Measurements from ENCODE around the gene MVB12B.

GRCh38 chr9:126454795-126455194 lies 128.2 kb downstream of the MVB12B start:
- TF ChIP-seq CTCF (conservative IDR thresholded peaks at IDR 0.05 in 1 of 2, IDR thresholded peaks at IDR 0.05 in 1 of 2; ENCODE audit: extremely low read depth in 1 of 2, insufficient read depth in 1 of 2, low read depth in 1 of 2, low read length in 2 of 2): no peak
- no peak for TF ChIP-seq EZH2 (IDR thresholded peaks at IDR 0.05; ENCODE audit: borderline replicate concordance, low read length)
